ENCODE data around the gene LRP1B.

The LRP1B gene

GRCh38 chr2:142144547-142144946, 13.7 kb upstream of the LRP1B start:
- no peak for TF ChIP-seq Cebpa-rat (IDR thresholded peaks at IDR 0.05)
- no peaks in the 10 kb centered on the region for H3K27me3 ChIP-seq
- no peaks in the 10 kb centered on the region for H3K9me3 ChIP-seq
- no peak overlapping the region for H3K9ac ChIP-seq
- H3K4me1 ChIP-seq, result peaks cover 10% of the 10 kb centered on the region
- H3K27ac ChIP-seq, result no peak overlapping the region
- H3K4me3 ChIP-seq, result no peak overlapping the region
- H4K20me1 ChIP-seq, result no peaks in the 10 kb centered on the region
- no peak overlapping the region for H3K4me2 ChIP-seq
- H3K36me3 ChIP-seq, result no peaks in the 10 kb centered on the region

- no peak for TF ChIP-seq Cebpa-rat (IDR thresholded peaks at IDR 0.05)
- Histone ChIP-seq H3K4me3 (no peak overlapping the region), H4K20me1 (no peaks in the 10 kb centered on the region), H3K4me1 (peaks cover 5% of the 10 kb centered on the region), H3K9ac (no peak overlapping the region), H3K4me2 (no peak overlapping the region), H3K27ac (no peak overlapping the region), H3K27me3 (no peaks in the 10 kb centered on the region), H3K9me3 (no peaks in the 10 kb centered on the region), H3K36me3 (no peaks in the 10 kb centered on the region)
These were observed 11.8 kb upstream of the LRP1B start for GRCh38 chr2:142142595-142142994.

- Histone ChIP-seq H3K4me2 (no peak overlapping the region), H3K9ac (no peak overlapping the region), H3K4me3 (no peak overlapping the region), H4K20me1 (no peaks in the 10 kb centered on the region), H3K36me3 (no peaks in the 10 kb centered on the region), H3K4me1 (no peaks in the 10 kb centered on the region), H3K9me3 (no peaks in the 10 kb centered on the region), H3K27ac (no peak overlapping the region), H3K27me3 (no peaks in the 10 kb centered on the region)
- no peak for TF ChIP-seq Cebpa-rat (IDR thresholded peaks at IDR 0.05)
These were observed 9.6 kb upstream of the LRP1B start for GRCh38 chr2:142140434-142140845.

- no peaks in the 10 kb centered on the region for H3K27me3 ChIP-seq
- H3K4me2 ChIP-seq, result no peak overlapping the region
- H3K4me1 ChIP-seq, result no peaks in the 10 kb centered on the region
- TF ChIP-seq Cebpa-rat (IDR thresholded peaks at IDR 0.05), result no peak
- no peak overlapping the region for H3K9ac ChIP-seq
- H3K27ac ChIP-seq, result no peak overlapping the region
- no peaks in the 10 kb centered on the region for H3K9me3 ChIP-seq
- H3K4me3 ChIP-seq, result no peak overlapping the region
- H4K20me1 ChIP-seq, result no peaks in the 10 kb centered on the region
- H3K36me3 ChIP-seq, result no peaks in the 10 kb centered on the region
These were observed 8.6 kb upstream of the LRP1B start for GRCh38 chr2:142139384-142139783.

- no peak overlapping the region for H3K27ac ChIP-seq
- H3K36me3 ChIP-seq, result no peaks in the 10 kb centered on the region
- H3K4me2 ChIP-seq, result no peak overlapping the region
- H3K4me1 ChIP-seq, result no peaks in the 10 kb centered on the region
- no peak overlapping the region for H3K9ac ChIP-seq
- no peaks in the 10 kb centered on the region for H3K27me3 ChIP-seq
- no peak for TF ChIP-seq Cebpa-rat (IDR thresholded peaks at IDR 0.05)
- H4K20me1 ChIP-seq, result no peaks in the 10 kb centered on the region
- no peaks in the 10 kb centered on the region for H3K9me3 ChIP-seq
- no peak overlapping the region for H3K4me3 ChIP-seq
These were observed 5.8 kb upstream of the LRP1B start for GRCh38 chr2:142136571-142136970.

GRCh38 chr2:142134911-142135310, 4.1 kb upstream of the LRP1B start:
- H4K20me1 ChIP-seq, result no peaks in the 10 kb centered on the region
- H3K27ac ChIP-seq, result no peak overlapping the region

GRCh38 chr2:142130111-142131009, 456 bp downstream of the LRP1B start:
- no peaks in the 10 kb centered on the region for H4K20me1 ChIP-seq
- no peak for TF ChIP-seq Cebpa-rat (IDR thresholded peaks at IDR 0.05)
- no peaks in the 10 kb centered on the region for H3K36me3 ChIP-seq
- no peak overlapping the region; the same call in 1 of the 2 replicates for H3K4me3 ChIP-seq
- peaks cover 18% of the 10 kb centered on the region for H3K9me3 ChIP-seq
- H3K27ac ChIP-seq, result no peak overlapping the region
- no peaks in the 10 kb centered on the region for H3K4me1 ChIP-seq
- H3K9ac ChIP-seq, result no peak overlapping the region
- no peaks in the 10 kb centered on the region for H3K27me3 ChIP-seq
- H3K4me2 ChIP-seq, result no peak overlapping the region

More at GRCh38 chr2:142134911-142135310, 4.1 kb upstream of the LRP1B start:
- Histone ChIP-seq H3K9ac (no peak overlapping the region), H3K4me2 (no peak overlapping the region), H3K9me3 (peaks cover 15% of the 10 kb centered on the region), H3K27me3 (no peaks in the 10 kb centered on the region), H3K4me3 (no peak overlapping the region), H3K36me3 (no peaks in the 10 kb centered on the region), H3K4me1 (no peaks in the 10 kb centered on the region)
- no peak for TF ChIP-seq Cebpa-rat (IDR thresholded peaks at IDR 0.05)

- no peak overlapping the region for H3K4me2 ChIP-seq
- H3K4me1 ChIP-seq, result no peaks in the 10 kb centered on the region
- H3K27me3 ChIP-seq, result no peaks in the 10 kb centered on the region
- H3K9ac ChIP-seq, result no peak overlapping the region
- no peak for TF ChIP-seq Cebpa-rat (IDR thresholded peaks at IDR 0.05)
- H3K36me3 ChIP-seq, result no peaks in the 10 kb centered on the region
- H3K27ac ChIP-seq, result no peak overlapping the region
- H3K4me3 ChIP-seq, result no peak overlapping the region
- no peaks in the 10 kb centered on the region for H4K20me1 ChIP-seq
- peaks cover 18% of the 10 kb centered on the region for H3K9me3 ChIP-seq
These were observed 2.7 kb downstream of the LRP1B start for GRCh38 chr2:142128105-142128504.

GRCh38 chr2:142127248-142127647, 3.6 kb downstream of the LRP1B start:
- no peak overlapping the region for H3K4me3 ChIP-seq
- no peaks in the 10 kb centered on the region for H3K4me1 ChIP-seq
- H4K20me1 ChIP-seq, result no peaks in the 10 kb centered on the region
- no peak overlapping the region for H3K9ac ChIP-seq
- H3K27me3 ChIP-seq, result no peaks in the 10 kb centered on the region
- H3K9me3 ChIP-seq, result peaks cover 18% of the 10 kb centered on the region
- no peaks in the 10 kb centered on the region for H3K36me3 ChIP-seq
- H3K4me2 ChIP-seq, result no peak overlapping the region
- no peak for TF ChIP-seq Cebpa-rat (IDR thresholded peaks at IDR 0.05)
- H3K27ac ChIP-seq, result no peak overlapping the region

- H3K27ac ChIP-seq, result no peak overlapping the region
- no peaks in the 10 kb centered on the region for H3K36me3 ChIP-seq
- TF ChIP-seq Cebpa-rat (IDR thresholded peaks at IDR 0.05), result no peak
- H3K27me3 ChIP-seq, result no peaks in the 10 kb centered on the region
- no peak overlapping the region for H3K9ac ChIP-seq
- H3K4me3 ChIP-seq, result no peak overlapping the region
- H3K9me3 ChIP-seq, result peaks cover 1% of the 10 kb centered on the region
- no peaks in the 10 kb centered on the region for H4K20me1 ChIP-seq
- no peaks in the 10 kb centered on the region for H3K4me1 ChIP-seq
- H3K4me2 ChIP-seq, result no peak overlapping the region
These were observed 6.1 kb downstream of the LRP1B start for GRCh38 chr2:142124706-142125105.
